ENCODE data around the gene SPNS1. TPM values are rescaled to one million over a fixed set of nuclear protein-coding genes. Genes with fewer than 3 reads are reported as not detected.

Gene SPNS1
- total and polyA plus RNA-seq, 4 donors: 11.5 to 20.5 (median 15.7) TPM

DNA sequence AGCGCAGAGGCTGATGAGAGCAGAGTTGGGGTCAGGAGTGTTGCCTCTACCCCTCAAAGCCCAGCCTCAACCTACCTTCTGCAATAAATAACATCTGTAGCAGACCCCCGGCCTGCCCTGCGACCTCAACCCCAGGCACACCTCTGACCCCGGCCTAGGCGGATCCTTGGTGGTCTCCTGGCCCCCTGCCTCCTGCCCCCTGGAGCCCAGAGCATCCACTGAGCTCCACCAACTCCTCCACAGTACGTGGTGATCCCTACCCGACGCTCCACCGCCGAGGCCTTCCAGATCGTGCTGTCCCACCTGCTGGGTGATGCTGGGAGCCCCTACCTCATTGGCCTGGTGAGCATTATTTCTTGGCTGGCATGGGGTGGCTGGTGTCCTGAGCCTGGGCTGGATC lies 8.4 kb downstream of the SPNS1 start:
- no peak for TF ChIP-seq ZBTB33 (IDR thresholded peaks at IDR 0.05)
- TF ChIP-seq YY1 (IDR thresholded peaks at IDR 0.05): no peak
- Histone ChIP-seq H3K36me3 (ENCODE audit: control insufficient read depth in 4 of 4, insufficient read depth in 3 of 4, low read depth in 1 of 4, low read length in 3 of 4) (peaks cover 7 to 51% (median 11%) of the 10 kb centered on the region in 4 donors), H3K4me1 (ENCODE audit: control insufficient read depth in 4 of 4, insufficient read depth in 4 of 4, low read length in 3 of 4) (no peaks in the 10 kb centered on the region), H3K9me3 (ENCODE audit: control insufficient read depth in 4 of 4, low read length in 3 of 4) (peaks cover 0 to 3% (median 0%) of the 10 kb centered on the region in 4 donors), H3K9ac (ENCODE audit: low read depth in 1 of 2, low read length in 2 of 2) (no peak overlapping the region), H3K27me3 (ENCODE audit: control insufficient read depth in 4 of 4, insufficient read depth in 4 of 4, low read length in 3 of 4) (no peaks in the 10 kb centered on the region), H3K27ac (ENCODE audit: low read depth in 1 of 2, low read length in 2 of 2) (no peak overlapping the region), H3K4me3 (ENCODE audit: low read depth in 1 of 3, low read length in 3 of 3) (no peak overlapping the region)
- DNase-seq (ENCODE audit: low spot score): no peak
- 95% methylated on average over 11 of the region's 11 CpGs for WGBS

- TF ChIP-seq YY1 (IDR thresholded peaks at IDR 0.05) (no peak), NR2F2 (IDR thresholded peaks at IDR 0.05) (no peak), MAX (IDR thresholded peaks at IDR 0.05) (no peak), EGR1 (IDR thresholded peaks at IDR 0.05; ENCODE audit: low read depth in 2 of 2) (no peak), SP1 (IDR thresholded peaks at IDR 0.05) (no peak), GABPA (IDR thresholded peaks at IDR 0.05 in 1 of 2, conservative IDR thresholded peaks at IDR 0.05 in 1 of 2) (no peak), ZBTB33 (IDR thresholded peaks at IDR 0.05) (no peak)
- 96% methylated on average over 18 of the region's 18 CpGs for WGBS
- Histone ChIP-seq H3K4me1 (ENCODE audit: control insufficient read depth in 4 of 4, insufficient read depth in 4 of 4, low read length in 3 of 4) (no peaks in the 10 kb centered on the region), H3K27me3 (ENCODE audit: control insufficient read depth in 4 of 4, insufficient read depth in 4 of 4, low read length in 3 of 4) (no peaks in the 10 kb centered on the region), H3K27ac (ENCODE audit: low read depth in 1 of 2, low read length in 2 of 2) (no peak overlapping the region), H3K9ac (ENCODE audit: low read depth in 1 of 2, low read length in 2 of 2) (no peak overlapping the region), H3K4me3 (ENCODE audit: low read depth in 1 of 3, low read length in 3 of 3) (no peak overlapping the region), H3K9me3 (ENCODE audit: control insufficient read depth in 4 of 4, low read length in 3 of 4) (peaks cover 0 to 3% (median 0%) of the 10 kb centered on the region in 4 donors), H3K36me3 (ENCODE audit: control insufficient read depth in 4 of 4, insufficient read depth in 3 of 4, low read depth in 1 of 4, low read length in 3 of 4) (peaks cover 7 to 51% (median 11%) of the 10 kb centered on the region in 4 donors)
- DNase-seq (ENCODE audit: low spot score): no peak
These were observed 9.1 kb downstream of the SPNS1 start for GRCh38 chr16:28983644-28984043.

DNA sequence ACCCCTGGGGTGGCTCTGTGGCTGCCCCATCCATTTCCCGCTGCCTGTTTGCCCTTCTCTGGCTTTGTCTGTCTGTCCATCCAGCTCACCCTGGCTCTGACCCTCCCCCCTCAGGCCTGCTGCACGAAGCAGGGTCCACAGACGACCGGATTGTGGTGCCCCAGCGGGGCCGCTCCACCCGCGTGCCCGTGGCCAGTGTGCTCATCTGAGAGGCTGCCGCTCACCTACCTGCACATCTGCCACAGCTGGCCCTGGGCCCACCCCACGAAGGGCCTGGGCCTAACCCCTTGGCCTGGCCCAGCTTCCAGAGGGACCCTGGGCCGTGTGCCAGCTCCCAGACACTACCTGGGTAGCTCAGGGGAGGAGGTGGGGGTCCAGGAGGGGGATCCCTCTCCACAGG lies 9.5 kb downstream of the SPNS1 start:
- no peaks in the 10 kb centered on the region for H3K4me1 ChIP-seq (ENCODE audit: control insufficient read depth in 4 of 4, insufficient read depth in 4 of 4, low read length in 3 of 4)
- H3K27me3 ChIP-seq (ENCODE audit: control insufficient read depth in 4 of 4, insufficient read depth in 4 of 4, low read length in 3 of 4): no peaks in the 10 kb centered on the region
- TF ChIP-seq TAF1 (conservative IDR thresholded peaks at IDR 0.05) (no peak), FOXA1 (IDR thresholded peaks at IDR 0.05) (no peak), FOXA2 (IDR thresholded peaks at IDR 0.05) (no peak), GABPA (IDR thresholded peaks at IDR 0.05 in 1 of 2, conservative IDR thresholded peaks at IDR 0.05 in 1 of 2) (no peak), SP1 (IDR thresholded peaks at IDR 0.05) (no peak), HNF4G (IDR thresholded peaks at IDR 0.05) (no peak), JUND (IDR thresholded peaks at IDR 0.05) (no peak), ZBTB33 (IDR thresholded peaks at IDR 0.05) (no peak), YY1 (IDR thresholded peaks at IDR 0.05) (no peak), HNF4A (conservative IDR thresholded peaks at IDR 0.05) (no peak)
- TF ChIP-seq, protein P1, sequence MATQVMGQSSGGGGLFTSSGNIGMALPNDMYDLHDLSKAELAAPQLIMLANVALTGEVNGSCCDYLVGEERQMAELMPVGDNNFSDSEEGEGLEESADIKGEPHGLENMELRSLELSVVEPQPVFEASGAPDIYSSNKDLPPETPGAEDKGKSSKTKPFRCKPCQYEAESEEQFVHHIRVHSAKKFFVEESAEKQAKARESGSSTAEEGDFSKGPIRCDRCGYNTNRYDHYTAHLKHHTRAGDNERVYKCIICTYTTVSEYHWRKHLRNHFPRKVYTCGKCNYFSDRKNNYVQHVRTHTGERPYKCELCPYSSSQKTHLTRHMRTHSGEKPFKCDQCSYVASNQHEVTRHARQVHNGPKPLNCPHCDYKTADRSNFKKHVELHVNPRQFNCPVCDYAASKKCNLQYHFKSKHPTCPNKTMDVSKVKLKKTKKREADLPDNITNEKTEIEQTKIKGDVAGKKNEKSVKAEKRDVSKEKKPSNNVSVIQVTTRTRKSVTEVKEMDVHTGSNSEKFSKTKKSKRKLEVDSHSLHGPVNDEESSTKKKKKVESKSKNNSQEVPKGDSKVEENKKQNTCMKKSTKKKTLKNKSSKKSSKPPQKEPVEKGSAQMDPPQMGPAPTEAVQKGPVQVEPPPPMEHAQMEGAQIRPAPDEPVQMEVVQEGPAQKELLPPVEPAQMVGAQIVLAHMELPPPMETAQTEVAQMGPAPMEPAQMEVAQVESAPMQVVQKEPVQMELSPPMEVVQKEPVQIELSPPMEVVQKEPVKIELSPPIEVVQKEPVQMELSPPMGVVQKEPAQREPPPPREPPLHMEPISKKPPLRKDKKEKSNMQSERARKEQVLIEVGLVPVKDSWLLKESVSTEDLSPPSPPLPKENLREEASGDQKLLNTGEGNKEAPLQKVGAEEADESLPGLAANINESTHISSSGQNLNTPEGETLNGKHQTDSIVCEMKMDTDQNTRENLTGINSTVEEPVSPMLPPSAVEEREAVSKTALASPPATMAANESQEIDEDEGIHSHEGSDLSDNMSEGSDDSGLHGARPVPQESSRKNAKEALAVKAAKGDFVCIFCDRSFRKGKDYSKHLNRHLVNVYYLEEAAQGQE (IDR thresholded peaks at IDR 0.05): no peak
- H3K9me3 ChIP-seq (ENCODE audit: control insufficient read depth in 4 of 4, low read length in 3 of 4): peaks cover 0 to 3% (median 0%) of the 10 kb centered on the region in 4 donors
- 87% methylated on average over 12 of the region's 12 CpGs for WGBS
- no peak overlapping the region for H3K9ac ChIP-seq (ENCODE audit: low read depth in 1 of 2, low read length in 2 of 2)
- no peak overlapping the region for H3K4me3 ChIP-seq (ENCODE audit: low read depth in 1 of 3, low read length in 3 of 3)
- DNase-seq (ENCODE audit: low spot score): no peak
- no peak overlapping the region for H3K27ac ChIP-seq (ENCODE audit: low read depth in 1 of 2, low read length in 2 of 2)
- peaks cover 7 to 48% (median 11%) of the 10 kb centered on the region in 4 donors for H3K36me3 ChIP-seq (ENCODE audit: control insufficient read depth in 4 of 4, insufficient read depth in 3 of 4, low read depth in 1 of 4, low read length in 3 of 4)

Data from liver (tissue), 9 donors.